ENCODE data around the gene KCNIP4.
"Not testable (repeated sequence)": the region's sequence is repeated elsewhere in the genome, so short reads cannot be mapped to it uniquely, and the experiment has no call there.

The KCNIP4 gene

DNA sequence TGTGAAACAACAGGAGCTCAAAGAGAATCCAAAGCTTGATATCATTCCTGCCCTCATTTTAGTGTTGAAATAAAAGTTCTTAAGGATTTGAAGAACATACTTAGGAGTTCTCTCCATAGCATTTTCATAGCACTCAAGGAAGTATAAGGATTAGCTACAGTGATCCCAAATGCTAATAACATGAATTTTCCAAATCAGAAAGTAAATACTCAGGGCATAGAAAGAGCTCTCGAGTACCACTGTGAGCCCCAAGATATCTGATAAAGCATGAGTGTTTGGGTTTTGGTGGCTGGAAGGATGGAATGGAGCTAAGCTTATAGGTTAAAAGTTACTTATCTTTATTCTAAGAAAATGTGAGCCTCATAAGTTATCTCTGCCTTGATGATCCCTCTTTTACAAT lies 584.9 kb downstream of the KCNIP4 start:
- Mint-ChIP-seq H3K9me3 (peaks cover 6% of the 10 kb centered on the region), H3K27ac (no peak overlapping the region), H3K36me3 (no peaks in the 10 kb centered on the region), H3K4me1 (no peaks in the 10 kb centered on the region), H3K4me3 (no peak overlapping the region), H3K27me3 (no peaks in the 10 kb centered on the region)
- ATAC-seq: no peak

- not testable (repeated sequence) for ATAC-seq, H3K4me3 Mint-ChIP-seq, H3K36me3 Mint-ChIP-seq, H3K27ac Mint-ChIP-seq, H3K4me1 Mint-ChIP-seq, H3K27me3 Mint-ChIP-seq
- H3K9me3 Mint-ChIP-seq: peaks cover 17% of the 10 kb centered on the region
Measured at GRCh38 chr4:21352354-21352753, 596.2 kb downstream of the KCNIP4 start.

DNA sequence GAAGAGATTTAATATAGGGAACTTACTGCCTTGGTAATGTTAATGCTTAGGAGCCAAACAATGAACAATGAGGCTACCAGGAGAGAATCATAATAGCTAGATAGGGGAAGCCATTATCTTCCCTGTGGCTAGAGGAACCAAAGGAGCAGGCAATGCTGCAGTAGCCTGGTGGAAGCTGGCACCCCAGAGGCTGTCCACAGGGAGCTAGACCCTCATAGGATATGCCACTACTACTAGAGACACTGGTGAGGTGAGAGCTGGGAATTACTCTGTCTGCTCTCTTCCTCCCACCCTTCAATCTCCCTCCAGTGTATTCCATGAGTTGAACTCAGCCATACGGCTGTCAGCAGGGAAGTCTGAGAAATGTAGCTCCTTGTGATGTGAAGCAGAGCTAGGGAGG lies 601.4 kb downstream of the KCNIP4 start:
- Mint-ChIP-seq H3K4me3 (no peak overlapping the region), H3K4me1 (no peaks in the 10 kb centered on the region), H3K36me3 (no peaks in the 10 kb centered on the region), H3K27me3 (no peaks in the 10 kb centered on the region), H3K9me3 (peaks cover 3% of the 10 kb centered on the region), H3K27ac (no peak overlapping the region)
- ATAC-seq: no peak

GRCh38 chr4:21327976-21328700 lies 620.4 kb downstream of the KCNIP4 start:
- Mint-ChIP-seq H3K27ac (no peak overlapping the region), H3K4me3 (no peak overlapping the region), H3K4me1 (no peaks in the 10 kb centered on the region), H3K36me3 (peaks cover 6% of the 10 kb centered on the region), H3K27me3 (no peaks in the 10 kb centered on the region), H3K9me3 (peaks cover 10% of the 10 kb centered on the region)
- ATAC-seq: no peak

- Mint-ChIP-seq H3K36me3 (peaks cover 5% of the 10 kb centered on the region), H3K4me3 (no peak overlapping the region), H3K27me3 (no peaks in the 10 kb centered on the region)
Measured at GRCh38 chr4:21320034-21320433, 628.5 kb downstream of the KCNIP4 start.

GRCh38 chr4:21307709-21308108 lies 640.9 kb downstream of the KCNIP4 start:
- H3K27ac Mint-ChIP-seq: no peak overlapping the region
- H3K4me1 Mint-ChIP-seq: no peaks in the 10 kb centered on the region
- H3K36me3 Mint-ChIP-seq: no peaks in the 10 kb centered on the region
- no peaks in the 10 kb centered on the region for H3K27me3 Mint-ChIP-seq
- no peak overlapping the region for H3K4me3 Mint-ChIP-seq
- ATAC-seq: no peak
- H3K9me3 Mint-ChIP-seq: peaks cover 3% of the 10 kb centered on the region

More at GRCh38 chr4:21320034-21320433, 628.5 kb downstream of the KCNIP4 start:
- no peaks in the 10 kb centered on the region for H3K4me1 Mint-ChIP-seq
- no peak overlapping the region for H3K27ac Mint-ChIP-seq
- ATAC-seq: no peak
- H3K9me3 Mint-ChIP-seq: peaks cover 16% of the 10 kb centered on the region

DNA sequence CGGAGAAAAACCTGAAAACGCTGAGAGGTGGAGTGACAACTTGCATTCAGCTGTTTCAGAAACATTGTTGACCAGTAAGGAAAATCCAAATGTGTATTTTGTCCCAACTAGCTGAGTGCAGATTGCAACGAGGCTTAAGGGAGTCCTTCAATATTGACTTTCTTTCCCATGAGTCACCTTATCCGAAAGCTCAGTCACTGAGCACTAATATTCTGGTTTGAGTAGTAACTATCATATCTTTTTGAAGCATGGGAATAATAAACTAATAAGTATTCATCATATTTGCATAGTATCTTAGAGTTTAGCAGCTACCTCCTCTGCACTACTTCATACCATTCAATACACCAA lies 644.1 kb downstream of the KCNIP4 start:
- no peaks in the 10 kb centered on the region for H3K27me3 Mint-ChIP-seq
- no peaks in the 10 kb centered on the region for H3K36me3 Mint-ChIP-seq
- no peaks in the 10 kb centered on the region for H3K4me1 Mint-ChIP-seq
- H3K4me3 Mint-ChIP-seq: no peak overlapping the region
- ATAC-seq: no peak
- peaks cover 3% of the 10 kb centered on the region for H3K9me3 Mint-ChIP-seq
- no peak overlapping the region for H3K27ac Mint-ChIP-seq

DNA sequence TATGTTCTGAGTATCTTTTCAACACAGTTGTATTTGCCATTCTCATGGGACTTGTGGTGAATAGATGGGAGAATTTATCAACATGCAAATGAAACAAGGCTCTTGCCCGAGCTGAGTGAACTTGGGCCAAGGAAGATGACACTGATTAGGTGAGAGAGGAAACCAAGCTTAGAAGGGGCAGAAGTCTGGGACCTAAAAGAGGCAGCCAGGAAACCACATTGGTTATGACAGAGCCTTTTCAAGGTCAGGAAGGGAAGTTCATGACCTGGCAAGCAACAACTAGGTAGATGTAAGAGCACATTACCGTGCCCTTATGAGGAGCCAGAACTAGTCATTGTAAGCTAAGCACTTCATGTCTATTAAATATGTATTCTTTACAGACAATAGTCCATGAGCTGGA lies 658.0 kb downstream of the KCNIP4 start:
- peaks cover 12% of the 10 kb centered on the region for H3K9me3 Mint-ChIP-seq
- H3K36me3 Mint-ChIP-seq: no peaks in the 10 kb centered on the region
- H3K27ac Mint-ChIP-seq: no peak overlapping the region
- ATAC-seq: no peak
- H3K27me3 Mint-ChIP-seq: no peaks in the 10 kb centered on the region
- H3K4me1 Mint-ChIP-seq: no peaks in the 10 kb centered on the region
- H3K4me3 Mint-ChIP-seq: no peak overlapping the region

DNA sequence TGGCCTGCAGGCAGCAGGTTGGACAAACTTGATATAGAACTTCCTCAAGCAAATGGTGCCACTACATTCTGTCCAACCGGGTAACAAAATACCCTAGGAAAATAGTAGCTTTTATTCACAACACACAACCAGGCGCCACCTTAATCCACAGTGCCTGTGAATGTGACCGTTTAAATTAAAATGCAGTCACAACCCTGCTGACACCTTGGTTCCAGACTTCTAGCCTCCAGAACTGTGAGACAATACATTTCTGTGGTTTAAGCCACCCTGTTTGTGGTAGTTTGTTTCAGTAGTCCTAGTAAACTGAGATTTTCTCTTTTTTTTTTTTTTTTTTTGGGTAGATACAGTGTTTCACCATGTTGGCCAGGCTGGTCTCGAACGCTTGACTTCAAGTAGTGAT lies 672.5 kb downstream of the KCNIP4 start:
- Mint-ChIP-seq H3K27ac (no peak overlapping the region), H3K27me3 (no peaks in the 10 kb centered on the region), H3K9me3 (peaks cover 5% of the 10 kb centered on the region), H3K36me3 (no peaks in the 10 kb centered on the region), H3K4me3 (no peak overlapping the region), H3K4me1 (no peaks in the 10 kb centered on the region)
- ATAC-seq: no peak

GRCh38 chr4:21271439-21272052 lies 677.0 kb downstream of the KCNIP4 start:
- H3K27ac Mint-ChIP-seq: no peak overlapping the region
- H3K4me1 Mint-ChIP-seq: no peaks in the 10 kb centered on the region
- no peaks in the 10 kb centered on the region for H3K36me3 Mint-ChIP-seq
- H3K9me3 Mint-ChIP-seq: no peaks in the 10 kb centered on the region
- no peak overlapping the region for H3K4me3 Mint-ChIP-seq
- no peak for ATAC-seq
- no peaks in the 10 kb centered on the region for H3K27me3 Mint-ChIP-seq

DNA sequence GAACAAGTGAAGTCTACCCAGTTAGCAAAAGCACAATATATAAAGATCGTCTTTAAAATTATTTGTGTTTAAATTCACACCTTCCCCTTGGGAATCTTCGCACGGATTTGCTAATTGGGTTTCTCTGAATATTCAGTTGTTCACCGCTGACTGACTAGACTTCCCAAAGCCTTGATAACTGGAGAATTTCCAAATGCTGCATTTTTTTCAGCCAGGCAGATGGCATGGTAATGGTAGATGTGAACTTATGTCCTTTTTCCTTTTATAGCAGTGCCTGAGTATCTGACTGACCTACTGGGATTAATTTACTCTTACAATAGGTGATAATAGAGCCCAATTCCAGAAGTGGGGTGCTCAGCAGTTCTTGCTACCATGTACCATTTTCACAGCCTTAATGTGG lies 700.2 kb downstream of the KCNIP4 start:
- no peaks in the 10 kb centered on the region for H3K9me3 Mint-ChIP-seq
- no peak for ATAC-seq

GRCh38 chr4:21242163-21242562 lies 706.4 kb downstream of the KCNIP4 start:
- Mint-ChIP-seq H3K27me3 (no peaks in the 10 kb centered on the region), H3K4me1 (no peaks in the 10 kb centered on the region), H3K36me3 (no peaks in the 10 kb centered on the region), H3K9me3 (no peaks in the 10 kb centered on the region), H3K27ac (no peak overlapping the region), H3K4me3 (no peak overlapping the region)
- ATAC-seq: no peak

More for the DNA sequence above, 700.2 kb downstream of the KCNIP4 start:
- no peak overlapping the region for H3K4me3 Mint-ChIP-seq
- no peaks in the 10 kb centered on the region for H3K27me3 Mint-ChIP-seq
- no peak overlapping the region for H3K27ac Mint-ChIP-seq
- H3K36me3 Mint-ChIP-seq: no peaks in the 10 kb centered on the region
- H3K4me1 Mint-ChIP-seq: no peaks in the 10 kb centered on the region

GRCh38 chr4:21226637-21227538 lies 721.7 kb downstream of the KCNIP4 start:
- no peaks in the 10 kb centered on the region for H3K4me1 Mint-ChIP-seq
- H3K36me3 Mint-ChIP-seq: no peaks in the 10 kb centered on the region
- H3K9me3 Mint-ChIP-seq: peaks cover 5% of the 10 kb centered on the region
- H3K27ac Mint-ChIP-seq: no peak overlapping the region
- no peaks in the 10 kb centered on the region for H3K27me3 Mint-ChIP-seq
- no peak overlapping the region for H3K4me3 Mint-ChIP-seq
- no peak for ATAC-seq

DNA sequence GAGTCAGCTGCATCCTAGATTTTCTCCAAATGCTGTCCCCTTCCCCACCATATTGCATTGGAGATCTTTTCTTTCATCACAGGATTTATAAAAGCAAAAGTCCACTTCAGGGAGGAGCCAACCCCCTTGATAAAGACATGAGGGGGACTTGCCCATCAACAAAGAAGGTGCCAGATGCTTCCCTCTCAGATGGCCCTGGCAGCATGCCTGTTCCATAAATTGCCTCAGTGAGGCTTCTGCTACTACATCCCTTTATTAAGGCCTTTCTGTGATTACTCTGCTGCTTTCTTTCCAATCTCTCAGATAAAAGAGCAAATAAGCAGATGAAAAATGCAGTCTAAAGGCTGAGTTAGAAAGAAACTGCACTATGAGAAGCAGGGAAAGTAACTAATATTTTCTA lies 736.7 kb downstream of the KCNIP4 start:
- Mint-ChIP-seq H3K27ac (no peak overlapping the region), H3K36me3 (no peaks in the 10 kb centered on the region), H3K27me3 (no peaks in the 10 kb centered on the region), H3K4me1 (no peaks in the 10 kb centered on the region), H3K9me3 (peaks cover 7% of the 10 kb centered on the region), H3K4me3 (no peak overlapping the region)
- no peak for ATAC-seq

GRCh38 chr4:21209860-21210259 lies 738.7 kb downstream of the KCNIP4 start:
- H3K36me3 Mint-ChIP-seq: no peaks in the 10 kb centered on the region
- H3K27ac Mint-ChIP-seq: no peak overlapping the region
- H3K4me3 Mint-ChIP-seq: no peak overlapping the region
- H3K9me3 Mint-ChIP-seq: peaks cover 7% of the 10 kb centered on the region
- no peak for ATAC-seq
- H3K4me1 Mint-ChIP-seq: no peaks in the 10 kb centered on the region
- H3K27me3 Mint-ChIP-seq: no peaks in the 10 kb centered on the region

All from stimulated activated memory B cell treated with anti-CD40 and anti-IgM and Interleukin-4, amounts not matched to agents 10 μg/mL and 1 μg/mL and 100 μg/mL, for 72 hours (primary cell).